Activated T-cell treated with anti-CD3 and anti-CD28 coated beads, Interleukin-2, amount 50 U/mL, for 4 hours (primary cell): ENCODE results near the gene PRKG1. TPM values are rescaled to one million over a fixed set of nuclear protein-coding genes. Genes with fewer than 3 reads are reported as not detected.
A peak's percentile ranks its signal among the peaks of the same experiment; 100 is the strongest.

Experiments used
- ATAC-seq, 2 donors: fragments of 200-7000 bp; cut with Tn5 transposase; one replicate each; pipeline ENCODE4 v1.10.0; 2021
- DNase-seq: peaks from one replicate; pipeline ENCODE4 v3.0.0-alpha.2; 2020
- H3K27me3 Mint-ChIP-seq: one replicate; pipeline ENCODE4 v1.8.0; 2021; ENCODE audit warnings: low read depth, mixed read lengths
- H3K36me3 Mint-ChIP-seq: one replicate; pipeline ENCODE4 v1.8.0; 2022; ENCODE audit warnings: mixed read lengths; ENCODE audit not compliant: insufficient read depth
- H3K4me1 Mint-ChIP-seq: one replicate; pipeline ENCODE4 v1.8.0; 2021; ENCODE audit warnings: low read depth, mixed read lengths
- H3K4me3 Mint-ChIP-seq: one replicate; pipeline ENCODE4 v1.8.0; 2021; ENCODE audit warnings: mild to moderate bottlenecking, moderate library complexity, mixed read lengths
- H3K9me3 Mint-ChIP-seq: one replicate; pipeline ENCODE4 v1.8.0; 2021; ENCODE audit warnings: mixed read lengths
- total RNA-seq, 3 donors: library from RNA; stranded (reverse); gene quantifications; one replicate each; pipeline ENCODE4 v1.2.1, GENCODE V29; 2021

PRKG1 gene
- total RNA-seq, 3 donors from 2014 or later: 0.08 TPM; not detected in 2

- no peak for ATAC-seq
- Mint-ChIP-seq H3K4me1 (no peaks in the 10 kb centered on the region), H3K4me3 (no peak overlapping the region), H3K27me3 (no peaks in the 10 kb centered on the region), H3K36me3 (no peaks in the 10 kb centered on the region), H3K9me3 (no peaks in the 10 kb centered on the region)
- no peak for DNase-seq
Observed at GRCh38 chr10:51806079-51806835, 732.0 kb downstream of the PRKG1 start.

- no peaks in the 10 kb centered on the region for H3K4me1 Mint-ChIP-seq
- no peak overlapping the region for H3K4me3 Mint-ChIP-seq
Observed at GRCh38 chr10:51808187-51808586, 733.9 kb downstream of the PRKG1 start.

GRCh38 chr10:51815723-51816122 lies 741.4 kb downstream of the PRKG1 start:
- ATAC-seq: no peak
- H3K9me3 Mint-ChIP-seq: no peaks in the 10 kb centered on the region
- DNase-seq: no peak
- H3K4me1 Mint-ChIP-seq: no peaks in the 10 kb centered on the region
- no peaks in the 10 kb centered on the region for H3K36me3 Mint-ChIP-seq
- H3K27me3 Mint-ChIP-seq: peaks cover 3% of the 10 kb centered on the region
- H3K4me3 Mint-ChIP-seq: no peak overlapping the region

More at GRCh38 chr10:51808187-51808586, 733.9 kb downstream of the PRKG1 start:
- Mint-ChIP-seq H3K27me3 (peaks cover 3% of the 10 kb centered on the region), H3K36me3 (no peaks in the 10 kb centered on the region), H3K9me3 (no peaks in the 10 kb centered on the region)
- ATAC-seq (no peak), DNase-seq (no peak)

DNA sequence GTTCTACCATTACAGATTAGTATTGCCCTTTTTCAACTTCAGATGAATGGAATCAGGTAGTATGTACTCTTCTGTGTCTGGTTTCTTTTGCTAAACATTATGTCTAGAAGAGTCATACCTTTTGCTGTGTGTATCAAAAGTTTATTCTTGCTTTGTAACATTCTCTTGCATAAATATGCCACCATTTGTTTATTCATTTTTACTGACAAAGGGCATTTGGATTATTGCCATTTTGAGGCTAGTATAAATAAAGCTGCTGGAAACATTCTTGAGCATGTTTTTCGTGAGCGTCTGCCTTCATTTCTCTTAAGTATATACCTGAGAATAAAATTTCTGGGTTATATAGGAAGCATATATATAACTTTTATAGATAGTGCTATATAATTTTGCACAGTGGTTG lies 746.8 kb downstream of the PRKG1 start:
- Mint-ChIP-seq H3K4me3 (no peak overlapping the region), H3K4me1 (no peaks in the 10 kb centered on the region), H3K27me3 (no peaks in the 10 kb centered on the region), H3K36me3 (no peaks in the 10 kb centered on the region), H3K9me3 (no peaks in the 10 kb centered on the region)
- DNase-seq (no peak), ATAC-seq (no peak)

GRCh38 chr10:51821745-51822144 lies 747.5 kb downstream of the PRKG1 start:
- H3K27me3 Mint-ChIP-seq: no peaks in the 10 kb centered on the region
- no peak overlapping the region for H3K4me3 Mint-ChIP-seq
- no peaks in the 10 kb centered on the region for H3K4me1 Mint-ChIP-seq

GRCh38 chr10:51832652-51833383 lies 758.5 kb downstream of the PRKG1 start:
- Mint-ChIP-seq H3K4me3 (no peak overlapping the region), H3K36me3 (no peaks in the 10 kb centered on the region), H3K4me1 (peaks cover 2% of the 10 kb centered on the region), H3K27me3 (no peaks in the 10 kb centered on the region), H3K9me3 (peaks cover 15% of the 10 kb centered on the region)
- ATAC-seq (peak; percentile 84 to 96), DNase-seq (no peak)

More at GRCh38 chr10:51821745-51822144, 747.5 kb downstream of the PRKG1 start:
- no peaks in the 10 kb centered on the region for H3K36me3 Mint-ChIP-seq
- no peaks in the 10 kb centered on the region for H3K9me3 Mint-ChIP-seq
- DNase-seq (no peak), ATAC-seq (no peak)

GRCh38 chr10:51834548-51834947 lies 760.3 kb downstream of the PRKG1 start:
- Mint-ChIP-seq H3K36me3 (no peaks in the 10 kb centered on the region), H3K4me3 (no peak overlapping the region), H3K4me1 (peaks cover 2% of the 10 kb centered on the region), H3K9me3 (peaks cover 11% of the 10 kb centered on the region), H3K27me3 (no peaks in the 10 kb centered on the region)
- DNase-seq: no peak
- no peak for ATAC-seq

DNA sequence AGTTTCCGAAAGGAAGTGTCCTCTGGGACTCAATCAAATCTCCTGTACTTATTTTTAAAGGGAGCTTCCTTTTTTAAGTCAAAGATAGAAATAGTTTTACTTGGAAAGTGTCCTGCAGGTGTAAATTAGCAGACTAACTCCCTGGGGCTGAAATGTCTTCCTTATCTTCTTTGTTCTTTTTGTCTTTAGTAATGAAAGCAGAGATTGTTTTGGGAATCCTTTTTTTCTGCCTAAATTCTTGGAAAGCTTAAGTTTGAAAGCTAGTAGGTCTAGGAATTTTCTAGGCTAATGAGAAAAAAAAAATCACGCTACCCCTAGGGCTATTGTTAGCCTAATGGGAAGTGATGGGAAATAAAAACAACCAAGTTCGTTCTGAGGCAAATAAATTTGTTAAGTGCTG lies 764.2 kb downstream of the PRKG1 start:
- no peaks in the 10 kb centered on the region for H3K36me3 Mint-ChIP-seq
- ATAC-seq (no peak), DNase-seq (no peak)
- H3K4me1 Mint-ChIP-seq: no peaks in the 10 kb centered on the region
- peaks cover 11% of the 10 kb centered on the region for H3K9me3 Mint-ChIP-seq
- H3K27me3 Mint-ChIP-seq: no peaks in the 10 kb centered on the region
- H3K4me3 Mint-ChIP-seq: no peak overlapping the region

- Mint-ChIP-seq H3K4me1 (no peaks in the 10 kb centered on the region), H3K4me3 (no peak overlapping the region), H3K9me3 (no peaks in the 10 kb centered on the region), H3K27me3 (no peaks in the 10 kb centered on the region), H3K36me3 (no peaks in the 10 kb centered on the region)
- no peak for ATAC-seq
- no peak for DNase-seq
Observed at GRCh38 chr10:51843966-51844365, 769.7 kb downstream of the PRKG1 start.

GRCh38 chr10:51846856-51847506 lies 772.7 kb downstream of the PRKG1 start:
- no peak for ATAC-seq
- no peaks in the 10 kb centered on the region for H3K4me1 Mint-ChIP-seq
- no peak overlapping the region for H3K4me3 Mint-ChIP-seq
- no peak for DNase-seq
- no peaks in the 10 kb centered on the region for H3K36me3 Mint-ChIP-seq
- H3K27me3 Mint-ChIP-seq: no peaks in the 10 kb centered on the region
- H3K9me3 Mint-ChIP-seq: no peaks in the 10 kb centered on the region

- ATAC-seq (no peak), DNase-seq (no peak)
- Mint-ChIP-seq H3K36me3 (no peaks in the 10 kb centered on the region), H3K4me1 (no peaks in the 10 kb centered on the region), H3K9me3 (no peaks in the 10 kb centered on the region), H3K27me3 (no peaks in the 10 kb centered on the region), H3K4me3 (no peak overlapping the region)
Observed at GRCh38 chr10:51852297-51852696, 778.0 kb downstream of the PRKG1 start.

DNA sequence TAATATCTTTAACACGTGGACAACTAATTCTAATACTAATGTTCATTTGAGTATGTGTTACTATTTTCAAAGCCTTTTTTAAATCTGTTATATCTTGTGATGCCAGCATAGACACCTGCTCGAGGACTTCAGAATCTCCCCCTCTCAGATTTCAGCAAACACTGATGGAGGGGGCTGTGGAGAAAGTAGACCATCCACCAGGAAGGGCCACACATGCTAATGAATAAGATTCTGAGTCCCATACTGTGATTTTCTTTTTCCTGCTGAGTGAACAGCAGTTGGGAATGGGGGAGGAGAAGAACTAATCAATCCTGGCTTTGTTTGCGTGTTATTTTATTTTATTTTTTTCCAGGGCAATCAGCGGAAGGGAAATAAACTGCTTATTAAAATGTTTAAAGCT lies 783.0 kb downstream of the PRKG1 start:
- DNase-seq (no peak), ATAC-seq (no peak)
- H3K4me3 Mint-ChIP-seq: no peak overlapping the region
- no peaks in the 10 kb centered on the region for H3K36me3 Mint-ChIP-seq
- no peaks in the 10 kb centered on the region for H3K27me3 Mint-ChIP-seq
- H3K4me1 Mint-ChIP-seq: no peaks in the 10 kb centered on the region
- no peaks in the 10 kb centered on the region for H3K9me3 Mint-ChIP-seq

GRCh38 chr10:51860257-51860656 lies 786.0 kb downstream of the PRKG1 start:
- Mint-ChIP-seq H3K4me1 (no peaks in the 10 kb centered on the region), H3K36me3 (no peaks in the 10 kb centered on the region), H3K9me3 (no peaks in the 10 kb centered on the region), H3K4me3 (no peak overlapping the region), H3K27me3 (no peaks in the 10 kb centered on the region)
- DNase-seq (no peak), ATAC-seq (no peak)

DNA sequence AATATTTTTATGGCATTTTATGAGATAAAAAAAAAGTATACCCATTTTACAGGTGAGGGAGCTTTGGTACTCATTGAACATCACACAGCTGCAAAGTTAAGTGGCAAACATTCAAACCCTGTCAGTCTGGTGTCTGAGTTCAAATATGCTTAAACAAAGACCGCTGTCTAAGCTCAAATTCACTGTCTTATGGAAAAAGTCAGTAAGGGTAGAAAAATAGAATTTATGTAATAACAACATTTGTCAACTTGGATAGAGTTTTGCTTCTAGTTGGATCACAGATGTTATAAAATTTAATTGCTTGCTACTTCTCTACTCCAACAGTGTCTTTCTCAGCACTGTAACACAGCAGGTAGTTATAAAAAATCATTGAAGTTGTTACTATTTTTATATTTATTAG lies 786.8 kb downstream of the PRKG1 start:
- ATAC-seq (no peak), DNase-seq (no peak)
- no peaks in the 10 kb centered on the region for H3K27me3 Mint-ChIP-seq
- H3K36me3 Mint-ChIP-seq: no peaks in the 10 kb centered on the region
- no peaks in the 10 kb centered on the region for H3K4me1 Mint-ChIP-seq
- H3K9me3 Mint-ChIP-seq: no peaks in the 10 kb centered on the region
- no peak overlapping the region for H3K4me3 Mint-ChIP-seq

DNA sequence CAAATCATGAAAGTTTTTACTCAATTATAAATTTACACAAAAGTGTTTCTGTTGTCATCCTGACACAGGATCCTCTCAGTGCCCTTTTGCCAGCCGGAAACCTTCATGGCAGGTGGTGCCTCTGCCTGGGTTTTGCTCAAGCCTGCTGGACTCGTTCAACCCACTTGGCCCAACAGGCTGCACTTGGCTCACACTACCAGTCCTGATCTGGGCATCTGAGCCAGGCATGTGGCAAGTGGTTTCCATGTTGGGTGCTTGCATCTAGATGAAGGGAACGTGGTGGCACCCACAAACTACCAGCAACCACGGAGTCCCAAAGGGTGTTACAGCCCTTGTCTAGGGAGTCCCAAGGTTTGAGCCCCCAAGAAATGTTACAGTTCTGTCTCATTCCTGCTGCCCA lies 787.4 kb downstream of the PRKG1 start:
- no peaks in the 10 kb centered on the region for H3K36me3 Mint-ChIP-seq
- H3K4me1 Mint-ChIP-seq: no peaks in the 10 kb centered on the region
- no peaks in the 10 kb centered on the region for H3K9me3 Mint-ChIP-seq
- H3K4me3 Mint-ChIP-seq: no peak overlapping the region
- DNase-seq: no peak
- ATAC-seq: no peak
- H3K27me3 Mint-ChIP-seq: no peaks in the 10 kb centered on the region
